Effector memory CD4-positive, alpha-beta T cell (primary cell): ENCODE data around the gene RALY.

Source experiments
- DNase-seq, 3 donors: peaks; one replicate each; pipeline ENCODE4 v3.0.0-alpha.2; 2020
- H3K27ac ChIP-seq: 2 replicates; pipeline ENCODE4 v1.7.0; 2013; ENCODE audit warnings: mild to moderate bottlenecking, low read length, moderate library complexity; ENCODE audit not compliant: insufficient read depth, poor library complexity, severe bottlenecking
- H3K27me3 ChIP-seq: replicated peaks from 2 replicates; pipeline ENCODE4 v1.7.0; 2013; ENCODE audit warnings: mild to moderate bottlenecking, low read length; ENCODE audit not compliant: insufficient read depth, control insufficient read depth, poor library complexity, severe bottlenecking
- H3K36me3 ChIP-seq: 2 replicates; pipeline ENCODE4 v1.7.0; 2013; ENCODE audit warnings: mild to moderate bottlenecking, low read length, moderate library complexity; ENCODE audit not compliant: control insufficient read depth, insufficient read depth
- H3K4me1 ChIP-seq: 2 replicates; pipeline ENCODE4 v1.7.0; 2013; ENCODE audit warnings: low read length, mild to moderate bottlenecking; ENCODE audit not compliant: control insufficient read depth, insufficient read depth, poor library complexity, severe bottlenecking
- H3K4me3 ChIP-seq: 2 replicates; pipeline ENCODE4 v1.7.0; 2013; ENCODE audit warnings: low read length, low read depth, mild to moderate bottlenecking; ENCODE audit not compliant: insufficient read depth, poor library complexity, severe bottlenecking
- H3K9me3 ChIP-seq: 2 replicates; pipeline ENCODE4 v1.7.0; 2013; ENCODE audit warnings: mild to moderate bottlenecking, low read length, moderate library complexity; ENCODE audit not compliant: control insufficient read depth

The RALY gene

GRCh38 chr20:34096699-34097444 lies 103.2 kb downstream of the RALY start:
- no peak overlapping the region for H3K4me3 ChIP-seq
- no peaks in the 10 kb centered on the region for H3K4me1 ChIP-seq
- H3K27ac ChIP-seq = no peak overlapping the region
- no peaks in the 10 kb centered on the region for H3K9me3 ChIP-seq
- DNase-seq = no peak
- H3K27me3 ChIP-seq = no peaks in the 10 kb centered on the region
- H3K36me3 ChIP-seq = peaks cover 78% of the 10 kb centered on the region

- H3K36me3 ChIP-seq = peaks cover 74% of the 10 kb centered on the region
These were observed 104.9 kb downstream of the RALY start for GRCh38 chr20:34098570-34098969.

GRCh38 chr20:34099675-34100074 lies 106.0 kb downstream of the RALY start:
- H3K27me3 ChIP-seq = no peaks in the 10 kb centered on the region
- peaks cover 75% of the 10 kb centered on the region for H3K36me3 ChIP-seq
- no peaks in the 10 kb centered on the region for H3K4me1 ChIP-seq
- no peak overlapping the region for H3K27ac ChIP-seq
- no peaks in the 10 kb centered on the region for H3K9me3 ChIP-seq
- no peak for DNase-seq
- no peak overlapping the region for H3K4me3 ChIP-seq

More at GRCh38 chr20:34098570-34098969, 104.9 kb downstream of the RALY start:
- no peaks in the 10 kb centered on the region for H3K9me3 ChIP-seq
- no peak for DNase-seq
- H3K4me3 ChIP-seq = no peak overlapping the region
- no peaks in the 10 kb centered on the region for H3K4me1 ChIP-seq
- H3K27ac ChIP-seq = no peak overlapping the region
- H3K27me3 ChIP-seq = no peaks in the 10 kb centered on the region

- Histone ChIP-seq H3K27ac (no peak overlapping the region), H3K36me3 (peaks cover 74% of the 10 kb centered on the region), H3K4me3 (no peak overlapping the region), H3K4me1 (no peaks in the 10 kb centered on the region), H3K9me3 (no peaks in the 10 kb centered on the region), H3K27me3 (no peaks in the 10 kb centered on the region)
- DNase-seq = no peak
These were observed 106.9 kb downstream of the RALY start for GRCh38 chr20:34100576-34100975.

GRCh38 chr20:34102342-34102741 lies 108.6 kb downstream of the RALY start:
- DNase-seq = no peak

GRCh38 chr20:34104059-34104458 lies 110.3 kb downstream of the RALY start:
- peaks cover 58% of the 10 kb centered on the region for H3K36me3 ChIP-seq
- no peak overlapping the region for H3K27ac ChIP-seq
- H3K4me3 ChIP-seq = no peak overlapping the region
- peaks cover 14% of the 10 kb centered on the region for H3K4me1 ChIP-seq
- no peaks in the 10 kb centered on the region for H3K27me3 ChIP-seq
- H3K9me3 ChIP-seq = no peaks in the 10 kb centered on the region
- DNase-seq = no peak

More at GRCh38 chr20:34102342-34102741, 108.6 kb downstream of the RALY start:
- no peak overlapping the region for H3K27ac ChIP-seq
- no peaks in the 10 kb centered on the region for H3K9me3 ChIP-seq
- H3K4me1 ChIP-seq = peaks cover 1% of the 10 kb centered on the region
- no peak overlapping the region for H3K4me3 ChIP-seq
- H3K36me3 ChIP-seq = peaks cover 60% of the 10 kb centered on the region
- no peaks in the 10 kb centered on the region for H3K27me3 ChIP-seq

- peaks cover 23% of the 10 kb centered on the region for H3K4me1 ChIP-seq
- H3K27ac ChIP-seq = no peak overlapping the region
- DNase-seq = no peak
- H3K36me3 ChIP-seq = peaks cover 41% of the 10 kb centered on the region
- H3K4me3 ChIP-seq = no peak overlapping the region
- H3K9me3 ChIP-seq = no peaks in the 10 kb centered on the region
- H3K27me3 ChIP-seq = no peaks in the 10 kb centered on the region
These were observed 112.4 kb downstream of the RALY start for GRCh38 chr20:34105978-34106675.

GRCh38 chr20:34108616-34109174 lies 115.0 kb downstream of the RALY start:
- Histone ChIP-seq H3K36me3 (peaks cover 24% of the 10 kb centered on the region), H3K27me3 (no peaks in the 10 kb centered on the region), H3K4me3 (no peak overlapping the region), H3K9me3 (no peaks in the 10 kb centered on the region), H3K27ac (no peak overlapping the region), H3K4me1 (peaks cover 23% of the 10 kb centered on the region)
- DNase-seq = no peak

- H3K27me3 ChIP-seq = no peaks in the 10 kb centered on the region
- H3K4me3 ChIP-seq = no peak overlapping the region
- peaks cover 23% of the 10 kb centered on the region for H3K4me1 ChIP-seq
- no peaks in the 10 kb centered on the region for H3K9me3 ChIP-seq
- DNase-seq = no peak
- H3K36me3 ChIP-seq = peaks cover 17% of the 10 kb centered on the region
- H3K27ac ChIP-seq = no peak overlapping the region
These were observed 115.7 kb downstream of the RALY start for GRCh38 chr20:34109442-34109841.
